Embryonic facial prominence (tissue), 1 donor: ENCODE measurements around the gene RAD51B.
"Not testable (repeated sequence)": the region's sequence is repeated elsewhere in the genome, so short reads cannot be mapped to it uniquely, and the experiment has no call there.

Source experiments
- DNase-seq: peaks from one replicate; pipeline ENCODE4 v3.0.0-alpha.2; 2016; ENCODE audit errors: extremely low spot score

Gene RAD51B

DNA sequence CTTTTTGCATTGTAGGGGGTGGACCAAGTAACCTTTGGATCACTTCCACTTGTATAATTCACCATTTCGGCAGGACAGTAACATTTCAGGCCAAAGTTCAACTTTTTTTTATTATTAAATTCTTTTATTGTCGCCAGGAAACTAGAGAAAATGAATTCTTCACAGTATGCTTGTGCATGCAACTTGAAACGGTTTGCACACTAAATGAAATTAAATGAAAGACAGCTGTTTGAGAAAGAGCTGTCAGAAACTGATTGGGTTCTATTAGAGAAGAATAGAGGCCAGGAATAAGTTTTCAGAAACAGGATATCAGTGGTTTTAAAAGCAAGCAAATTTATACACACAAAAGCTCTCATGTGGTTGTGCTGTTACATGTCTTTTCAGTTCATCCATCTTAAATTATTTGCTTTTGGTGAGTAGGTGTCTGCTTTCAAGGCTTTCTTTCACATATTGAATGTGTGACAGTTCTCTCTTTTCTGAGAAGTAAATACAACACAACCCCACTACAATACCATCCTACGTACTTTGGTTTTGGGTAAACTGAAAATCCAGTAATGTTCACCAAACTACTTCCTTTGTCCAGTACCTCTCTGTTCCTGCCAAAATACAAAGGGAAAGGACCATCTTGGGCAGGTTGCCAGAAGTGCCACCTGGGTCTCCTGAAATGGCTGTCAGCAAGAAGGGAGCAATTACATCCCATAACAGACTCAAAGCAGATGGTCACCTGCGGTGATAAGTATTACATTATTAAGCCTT is 291.7 kb downstream of the RAD51B start:
- DNase-seq = peak; percentile 65

DNA sequence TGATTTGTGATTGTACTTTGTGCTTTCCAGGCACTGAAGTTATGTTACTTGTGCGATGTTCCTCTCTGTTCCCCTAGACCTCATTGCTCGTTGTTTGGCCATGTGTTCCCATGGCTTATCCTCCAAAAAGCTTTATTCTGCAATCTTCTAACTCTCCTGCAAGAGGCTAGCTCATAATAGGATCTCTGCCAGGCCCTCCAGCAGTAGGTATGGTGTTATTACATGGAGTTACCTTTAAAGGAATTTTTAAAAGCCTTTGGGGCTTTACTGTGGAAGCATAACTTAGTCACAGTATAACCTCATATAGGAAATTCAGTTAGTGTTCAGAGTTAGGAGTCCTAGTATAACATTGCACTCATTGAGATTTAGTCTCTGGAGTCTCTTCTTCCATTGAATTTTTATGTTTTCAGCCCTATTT is 292.3 kb downstream of the RAD51B start:
- DNase-seq = no peak

- no peak for DNase-seq
These were observed 292.9 kb downstream of the RAD51B start for GRCh38 chr14:68112442-68112841.

- no peak for DNase-seq
These were observed 293.9 kb downstream of the RAD51B start for GRCh38 chr14:68113343-68113930.

DNA sequence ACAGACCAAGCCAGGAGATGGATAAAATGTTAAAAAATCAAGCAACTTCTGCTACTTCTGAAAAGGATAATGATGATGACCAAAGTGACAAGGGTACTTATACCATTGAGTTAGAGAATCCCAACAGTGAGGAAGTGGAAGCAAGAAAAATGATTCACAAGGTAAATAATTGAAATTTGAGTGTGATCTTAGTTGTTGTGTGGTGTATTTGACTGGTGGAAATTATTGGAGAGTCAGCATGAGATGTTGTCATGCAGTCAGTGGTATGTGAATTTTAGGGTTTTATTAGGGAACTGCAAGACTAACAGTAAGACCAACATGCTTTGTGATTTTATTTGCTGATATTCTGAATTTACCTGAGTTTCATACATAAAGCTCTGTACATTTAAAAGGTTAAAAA is 296.4 kb downstream of the RAD51B start:
- not testable (repeated sequence) for DNase-seq

DNA sequence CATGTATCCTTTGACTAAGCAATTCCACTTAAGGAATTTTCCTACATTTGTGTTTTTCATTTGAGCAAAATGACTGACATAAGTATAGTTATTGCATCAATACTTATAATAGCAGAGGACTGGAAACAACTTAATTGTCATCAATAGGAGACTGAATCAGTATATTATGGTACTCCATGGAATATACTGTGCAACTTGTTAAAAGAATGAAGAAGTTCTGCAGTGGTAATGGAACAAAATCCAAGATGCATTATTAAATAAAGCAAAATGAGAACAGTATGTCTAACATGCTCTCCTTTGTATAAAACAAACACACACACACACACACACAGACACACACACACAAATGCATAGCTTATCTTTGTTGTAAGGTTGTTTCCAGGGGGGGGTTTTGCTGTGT is 303.1 kb downstream of the RAD51B start:
- DNase-seq = no peak

GRCh38 chr14:68124050-68124449 is 304.5 kb downstream of the RAD51B start:
- no peak for DNase-seq

GRCh38 chr14:68124979-68125731 is 305.6 kb downstream of the RAD51B start:
- no peak for DNase-seq

GRCh38 chr14:68127166-68127565 is 307.6 kb downstream of the RAD51B start:
- DNase-seq = no peak

- no peak for DNase-seq
These were observed 312.3 kb downstream of the RAD51B start for GRCh38 chr14:68131907-68132306.

GRCh38 chr14:68132563-68133121 is 313.1 kb downstream of the RAD51B start:
- DNase-seq = no peak

- DNase-seq = no peak
These were observed 314.3 kb downstream of the RAD51B start for GRCh38 chr14:68133856-68134255.

DNA sequence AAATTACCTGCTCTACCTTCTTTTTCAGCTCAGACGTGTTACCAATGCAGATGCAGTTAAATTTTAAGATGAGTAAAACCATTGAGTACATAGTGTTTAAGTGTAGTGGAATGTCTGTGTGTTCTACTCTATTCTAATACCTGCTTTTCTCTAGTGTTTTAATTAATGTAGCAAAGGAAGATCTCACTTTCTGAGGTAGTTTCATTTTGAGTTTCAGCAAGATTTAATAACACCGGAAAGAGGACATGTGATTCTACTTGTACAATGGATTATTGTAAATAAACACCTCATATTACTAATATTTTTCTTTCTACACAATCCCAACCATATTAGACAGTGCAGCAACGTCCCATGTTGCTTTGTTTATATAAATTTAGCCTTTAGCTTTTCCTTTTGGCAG is 315.4 kb downstream of the RAD51B start:
- DNase-seq = no peak

- DNase-seq = no peak
These were observed 316.0 kb downstream of the RAD51B start for GRCh38 chr14:68135566-68135965.

GRCh38 chr14:68137704-68138619 is 318.4 kb downstream of the RAD51B start:
- peak; percentile 59 for DNase-seq

- no peak for DNase-seq
These were observed 320.0 kb downstream of the RAD51B start for GRCh38 chr14:68139431-68140075.

DNA sequence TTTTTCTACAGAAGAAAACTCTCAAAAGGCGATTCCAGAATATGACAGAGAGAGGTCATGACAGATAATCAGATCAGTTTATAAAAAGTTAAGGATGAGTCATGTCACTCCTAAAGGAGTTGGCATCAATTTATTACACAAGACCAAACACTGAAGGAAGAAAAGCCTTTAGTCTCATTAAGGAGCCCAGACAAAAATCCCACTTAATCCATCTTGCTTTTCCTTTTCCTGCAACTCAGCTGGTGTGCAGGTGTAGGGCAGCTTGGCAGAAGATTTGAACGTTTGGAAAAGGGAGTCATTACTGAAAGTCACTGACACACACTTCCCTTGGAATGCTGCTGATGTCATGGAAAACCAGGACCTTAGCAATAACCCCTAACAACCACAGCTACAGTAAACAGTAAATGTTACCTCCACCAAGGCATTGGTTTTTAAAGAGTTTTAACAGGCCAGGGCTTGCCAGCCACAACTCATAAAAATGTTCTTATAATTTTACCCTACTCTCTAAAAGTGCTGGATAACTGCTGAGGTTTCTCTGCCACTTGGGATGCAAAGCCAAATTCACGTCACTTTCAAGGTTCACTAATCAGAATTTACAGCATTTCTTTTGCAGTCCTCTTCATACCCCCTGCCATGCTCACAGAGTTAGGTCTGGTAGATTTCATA is 320.6 kb downstream of the RAD51B start:
- peak; percentile 67 for DNase-seq

DNA sequence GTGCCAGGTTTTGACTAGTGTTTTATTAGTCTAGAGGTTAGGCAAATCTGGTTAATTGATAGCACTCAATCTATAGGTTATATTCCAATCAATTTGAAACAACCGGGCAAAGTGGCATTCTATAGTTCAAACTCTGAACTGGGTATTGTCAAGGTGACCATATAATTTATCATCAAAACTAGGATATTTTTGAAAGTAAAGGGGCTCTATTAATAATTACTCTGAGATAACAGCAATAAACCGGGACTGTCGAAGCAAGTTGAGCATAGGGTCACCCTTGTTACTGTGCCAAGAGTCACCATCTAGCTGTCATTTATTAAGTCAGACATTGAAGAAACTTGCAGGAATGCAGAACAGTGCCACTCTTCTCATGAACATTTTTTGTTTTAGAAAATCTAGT is 321.2 kb downstream of the RAD51B start:
- DNase-seq = no peak

- DNase-seq = no peak
These were observed 321.9 kb downstream of the RAD51B start for GRCh38 chr14:68141281-68142088.
